ENCODE results near the gene MYO3B.

GRCh38 chr2:170535552-170535951, 357.6 kb downstream of the MYO3B start:
- TF ChIP-seq CEBPB (IDR thresholded peaks at IDR 0.05; ENCODE audit: low read depth, low read length) (no peak), JUND (IDR thresholded peaks at IDR 0.05; ENCODE audit: low read length) (no peak), POLR2A (IDR thresholded peaks at IDR 0.05; ENCODE audit: control extremely low read depth in 1 of 2, low read depth in 2 of 2, low read length in 2 of 2) (no peak), YY1 (IDR thresholded peaks at IDR 0.05; ENCODE audit: low read depth, low read length) (no peak)
